Mucosa of descending colon (tissue), 3 donors: ENCODE data around the gene PDE11A. TPM values are rescaled to one million over a fixed set of nuclear protein-coding genes. Genes with fewer than 3 reads are reported as not detected.
"Not testable (repeated sequence)": the region's sequence is repeated elsewhere in the genome, so short reads cannot be mapped to it uniquely, and the experiment has no call there.

Experiments used
- ATAC-seq: fragments of 200-7000 bp; cut with Tn5 transposase; one replicate; pipeline ENCODE4 v1.9.1; 2020; ENCODE audit warnings: mild to moderate bottlenecking, moderate library complexity
- DNase-seq, 3 donors: peaks; one replicate each; pipeline ENCODE4 v3.0.0-alpha.2; 2020
- H3K36me3 ChIP-seq: fragments of 200-600 bp; one replicate; pipeline ENCODE4 v1.8.0; 2021; ENCODE audit warnings: low read depth, mild to moderate bottlenecking
- H3K4me1 ChIP-seq: fragments of 200-600 bp; one replicate; pipeline ENCODE4 v1.8.0; 2021; ENCODE audit warnings: low read depth, mild to moderate bottlenecking
- H3K4me3 ChIP-seq: fragments of 200-600 bp; one replicate; pipeline ENCODE4 v1.8.0; 2021; ENCODE audit warnings: mild to moderate bottlenecking
- H3K9me3 ChIP-seq: fragments of 200-600 bp; one replicate; pipeline ENCODE4 v1.8.0; 2021; ENCODE audit warnings: mild to moderate bottlenecking
- CTCF ChIP-seq: fragments of 200-600 bp; IDR thresholded peaks from one replicate; pipeline ENCODE4 v1.8.0; 2022; ENCODE audit warnings: antibody characterized with exemption, mild to moderate bottlenecking
- intact Hi-C, 2 donors: fragments of 100-400 bp; cut with DNase I in 1 of 2; cut with micrococcal nuclease in 1 of 2; formaldehyde crosslinking; loops; one replicate each; pipeline versions ENCODE4 v1.11.0 to v1.11.1; 2022; cut with DNase I, micrococcal nuclease
- total RNA-seq, 3 donors: library from RNA; stranded (reverse); fragmentation: NEBNext Ultra II Directional in 2 of 3; extraction: Animal tissue kit (Norgen Biotek cat#: 25700) in 2 of 3; gene quantifications; one replicate each; pipeline versions ENCODE4 v1.2.1 to v1.2.4, GENCODE V29; 2021 to 2023
- donor health status: DM: no; HTN: no; CAD: no; lungs with moderate emphysema.
- donor health status: DM: no; HTN: no; CAD: no.
- donor health status: DM: no; HTN: yes; CAD: no.

PDE11A gene
- total RNA-seq, 3 donors from 2014 or later = 1.0 to 3.2 (median 2.7) TPM

- intact Hi-C loops = no loop called here
- Histone ChIP-seq H3K4me1 (no peaks in the 10 kb centered on the region), H3K36me3 (no peaks in the 10 kb centered on the region), H3K9me3 (no peaks in the 10 kb centered on the region), H3K4me3 (no peak overlapping the region)
- DNase-seq (no peak), ATAC-seq (no peak)
- TF ChIP-seq CTCF = no peak
Measured at GRCh38 chr2:177797808-177798207, 274.8 kb downstream of the PDE11A start.

- intact Hi-C loops = no loop called here
- ATAC-seq = no peak
- no peak overlapping the region for H3K4me3 ChIP-seq
- DNase-seq = no peak
- no peak for TF ChIP-seq CTCF
- H3K36me3 ChIP-seq = no peaks in the 10 kb centered on the region
- H3K4me1 ChIP-seq = no peaks in the 10 kb centered on the region
- no peaks in the 10 kb centered on the region for H3K9me3 ChIP-seq
Measured at GRCh38 chr2:177796654-177797415, 275.7 kb downstream of the PDE11A start.

GRCh38 chr2:177796011-177796410, 276.6 kb downstream of the PDE11A start:
- Histone ChIP-seq H3K36me3 (no peaks in the 10 kb centered on the region), H3K4me1 (no peaks in the 10 kb centered on the region), H3K4me3 (no peak overlapping the region), H3K9me3 (no peaks in the 10 kb centered on the region)
- ATAC-seq (no peak), DNase-seq (no peak)
- TF ChIP-seq CTCF = no peak
- intact Hi-C loops = no loop called here

GRCh38 chr2:177785143-177785542, 287.4 kb downstream of the PDE11A start:
- ATAC-seq, H3K36me3 ChIP-seq, H3K9me3 ChIP-seq, H3K4me3 ChIP-seq, DNase-seq, intact Hi-C loops: not testable (repeated sequence)
- peaks cover 16% of the 10 kb centered on the region for H3K4me1 ChIP-seq

GRCh38 chr2:177784745-177785067, 287.9 kb downstream of the PDE11A start:
- no peaks in the 10 kb centered on the region for H3K9me3 ChIP-seq
- no peak overlapping the region for H3K4me3 ChIP-seq
- no peaks in the 10 kb centered on the region for H3K36me3 ChIP-seq
- DNase-seq (no peak), ATAC-seq (no peak)
- intact Hi-C loops = no loop called here
- TF ChIP-seq CTCF = no peak
- peaks cover 16% of the 10 kb centered on the region for H3K4me1 ChIP-seq

GRCh38 chr2:177783835-177784744, 288.5 kb downstream of the PDE11A start:
- Histone ChIP-seq H3K9me3 (no peaks in the 10 kb centered on the region), H3K4me3 (no peak overlapping the region), H3K36me3 (no peaks in the 10 kb centered on the region), H3K4me1 (peaks cover 16% of the 10 kb centered on the region)
- no peak for TF ChIP-seq CTCF
- DNase-seq = no peak
- intact Hi-C loops = no loop called here
- peak; percentile 74 for ATAC-seq
